HG03432 (cell line): Measurements from ENCODE around the gene PCNX1.
"Not testable (repeated sequence)": the region's sequence is repeated elsewhere in the genome, so short reads cannot be mapped to it uniquely, and the experiment has no call there.

Source experiments
- ATAC-seq: cut with Tn5 transposase; IDR thresholded peaks from one replicate; pipeline ENCODE4 v1.9.1; 2021; ENCODE audit warnings: mild to moderate bottlenecking, moderate library complexity; ENCODE audit not compliant: unreplicated experiment

The PCNX1 gene

GRCh38 chr14:70909733-70910614, 2.7 kb downstream of the PCNX1 start:
- no peak for ATAC-seq

GRCh38 chr14:70915415-70915814, 8.2 kb downstream of the PCNX1 start:
- ATAC-seq: no peak

GRCh38 chr14:70916300-70916699, 9.0 kb downstream of the PCNX1 start:
- no peak for ATAC-seq

GRCh38 chr14:70916799-70917198, 9.5 kb downstream of the PCNX1 start:
- ATAC-seq: no peak

GRCh38 chr14:70917633-70918032, 10.4 kb downstream of the PCNX1 start:
- no peak for ATAC-seq

- ATAC-seq: no peak
These were observed 12.5 kb downstream of the PCNX1 start for GRCh38 chr14:70919774-70920173.

GRCh38 chr14:70920608-70921007, 13.3 kb downstream of the PCNX1 start:
- ATAC-seq: no peak

- ATAC-seq: no peak
These were observed 14.4 kb downstream of the PCNX1 start for GRCh38 chr14:70921669-70922068.

- no peak for ATAC-seq
These were observed 17.3 kb downstream of the PCNX1 start for GRCh38 chr14:70924521-70924920.

- ATAC-seq: no peak
These were observed 19.1 kb downstream of the PCNX1 start for GRCh38 chr14:70926235-70926830.

- ATAC-seq: no peak
These were observed 23.7 kb downstream of the PCNX1 start for GRCh38 chr14:70931008-70931407.

- ATAC-seq: no peak
These were observed 26.8 kb downstream of the PCNX1 start for GRCh38 chr14:70934084-70934483.

GRCh38 chr14:70934502-70935134, 27.4 kb downstream of the PCNX1 start:
- peak; percentile 83 for ATAC-seq

GRCh38 chr14:70935135-70935534, 27.9 kb downstream of the PCNX1 start:
- ATAC-seq: no peak

GRCh38 chr14:70939693-70940092, 32.4 kb downstream of the PCNX1 start:
- ATAC-seq: not testable (repeated sequence)

GRCh38 chr14:70941637-70942341, 34.5 kb downstream of the PCNX1 start:
- not testable (repeated sequence) for ATAC-seq

- ATAC-seq: no peak
These were observed 35.1 kb downstream of the PCNX1 start for GRCh38 chr14:70942342-70942706.

GRCh38 chr14:70942721-70943120, 35.5 kb downstream of the PCNX1 start:
- not testable (repeated sequence) for ATAC-seq

GRCh38 chr14:70943838-70944237, 36.6 kb downstream of the PCNX1 start:
- ATAC-seq: no peak

- ATAC-seq: no peak
These were observed 40.5 kb downstream of the PCNX1 start for GRCh38 chr14:70947739-70948138.

GRCh38 chr14:70952485-70952884, 45.2 kb downstream of the PCNX1 start:
- no peak for ATAC-seq
